Mammary epithelial cell (primary cell): ENCODE data around the gene RPL36AL.

Experiments used
- CTCF ChIP-seq, 2 donors: IDR thresholded peaks in 1 of 2; conservative IDR thresholded peaks in 1 of 2; 2 replicates each; pipeline ENCODE4 v1.5.1; 2011 to 2012; ENCODE audit warnings: inconsistent platforms in 2 of 2, low read length in 2 of 2, mild to moderate bottlenecking in 2 of 2, control low read depth in 1 of 2, low read depth in 1 of 2; ENCODE audit not compliant: insufficient read depth in 1 of 2; ENCODE audit errors: extremely low read depth in 1 of 2
- EZH2 ChIP-seq: IDR thresholded peaks from 2 replicates; pipeline ENCODE4 v1.6.1; 2012; ENCODE audit warnings: low read length, inconsistent platforms, borderline replicate concordance

GRCh38 chr14:49653508-49653907 lies 33.1 kb upstream of the RPL36AL start:
- no peak for TF ChIP-seq CTCF (conservative IDR thresholded peaks at IDR 0.05 in 1 of 2, IDR thresholded peaks at IDR 0.05 in 1 of 2; ENCODE audit: extremely low read depth in 1 of 2, insufficient read depth in 1 of 2, low read depth in 1 of 2, low read length in 2 of 2)
- no peak for TF ChIP-seq EZH2
